HepG2 (cell line): Measurements from ENCODE around the gene SLC25A51. TPM values are rescaled to one million over a fixed set of nuclear protein-coding genes. Genes with fewer than 3 reads are reported as not detected.

Source experiments
- ATF7 ChIP-seq, 2 experiments: fragments of 450-650 bp in 1 of 2; sonication (generic) in 1 of 2; formaldehyde crosslinking in 1 of 2; IDR thresholded peaks; 2 replicates each; pipeline versions ENCODE4 v1.4.0 to v1.6.1; 2016 to 2020; ENCODE audit warnings: antibody characterized with exemption in 1 of 2, mild to moderate bottlenecking in 1 of 2, missing genetic modification reagents in 1 of 2
- CEBPG ChIP-seq: IDR thresholded peaks from 2 replicates; pipeline ENCODE4 v1.6.1; 2016
- CREM ChIP-seq, 2 experiments: sonication (generic) in 1 of 2; formaldehyde crosslinking in 1 of 2; IDR thresholded peaks; 2 replicates each; pipeline versions ENCODE4 v1.4.0 to v1.6.1; 2016 to 2020; ENCODE audit warnings: antibody characterized with exemption in 1 of 2, mild to moderate bottlenecking in 1 of 2, missing genetic modification reagents in 1 of 2
- CTCF ChIP-seq: sonication (generic); formaldehyde crosslinking; IDR thresholded peaks from 2 replicates; pipeline ENCODE4 v1.5.0; 2020; ENCODE audit warnings: mild to moderate bottlenecking, missing genetic modification reagents, moderate library complexity
- ESRRA ChIP-seq: sonication (generic); formaldehyde crosslinking; IDR thresholded peaks from 2 replicates; pipeline ENCODE4 v1.5.1; 2020; ENCODE audit warnings: mild to moderate bottlenecking, low read depth, missing genetic modification reagents
- ETV5 ChIP-seq: IDR thresholded peaks from 2 replicates; pipeline ENCODE4 v1.6.1; 2018; ENCODE audit warnings: missing biosample characterization, missing genetic modification reagents, inconsistent platforms, borderline replicate concordance
- HCFC1 ChIP-seq: fragments of 150-350 bp; IDR thresholded peaks from 2 replicates; pipeline ENCODE4 v1.6.1; 2014; ENCODE audit warnings: low read depth, low read length
- KAT7 ChIP-seq: IDR thresholded peaks from 2 replicates; pipeline ENCODE4 v1.6.1; 2018; ENCODE audit warnings: borderline replicate concordance, missing compliant biosample characterization
- NCOA2 ChIP-seq: sonication (generic); formaldehyde crosslinking; IDR thresholded peaks from 2 replicates; pipeline ENCODE4 v1.8.0; 2022; ENCODE audit warnings: inconsistent platforms
- NR3C1 ChIP-seq: sonication (generic); formaldehyde crosslinking; IDR thresholded peaks from 2 replicates; pipeline ENCODE4 v1.4.0; 2020; ENCODE audit warnings: missing genetic modification reagents
- PITX1 ChIP-seq: sonication (generic); formaldehyde crosslinking; IDR thresholded peaks from 2 replicates; pipeline ENCODE4 v1.5.1; 2020; ENCODE audit warnings: mild to moderate bottlenecking, missing genetic modification reagents
- SIX1 ChIP-seq: sonication (generic); formaldehyde crosslinking; IDR thresholded peaks from 2 replicates; pipeline ENCODE4 v1.4.0; 2020; ENCODE audit warnings: missing genetic modification reagents, borderline replicate concordance
- SRSF1 ChIP-seq: fragments of 200-400 bp; formaldehyde crosslinking; optimal IDR thresholded peaks from 2 replicates; pipeline ENCODE3; 2017; ENCODE audit warnings: mild to moderate bottlenecking, low read depth, low read length, moderate library complexity
- TBP ChIP-seq: sonication (generic); formaldehyde crosslinking; IDR thresholded peaks from 2 replicates; pipeline ENCODE4 v1.5.0; 2020; ENCODE audit warnings: missing genetic modification reagents
- ZNF143 ChIP-seq: sonication (generic); formaldehyde crosslinking; IDR thresholded peaks from 2 replicates; pipeline ENCODE4 v1.4.0; 2020; ENCODE audit warnings: missing genetic modification reagents
- ZNF232 ChIP-seq: sonication (generic); formaldehyde crosslinking; IDR thresholded peaks from 2 replicates; pipeline ENCODE4 v1.4.0; 2020; ENCODE audit warnings: missing genetic modification reagents, borderline replicate concordance
- ZNF570 ChIP-seq: sonication (generic); formaldehyde crosslinking; IDR thresholded peaks from 2 replicates; pipeline ENCODE4 v1.4.0; 2020; ENCODE audit warnings: mild to moderate bottlenecking, missing genetic modification reagents, borderline replicate concordance
- ZNF619 ChIP-seq: sonication (generic); formaldehyde crosslinking; IDR thresholded peaks from 2 replicates; pipeline ENCODE4 v1.4.0; 2020; ENCODE audit warnings: mild to moderate bottlenecking, missing genetic modification reagents
- ZNF704 ChIP-seq: sonication (generic); formaldehyde crosslinking; IDR thresholded peaks from 2 replicates; pipeline ENCODE4 v1.8.1; 2023; ENCODE audit warnings: mild to moderate bottlenecking, inconsistent platforms, moderate library complexity, missing genetic modification reagents, borderline replicate concordance
- ZUFSP ChIP-seq: sonication (generic); formaldehyde crosslinking; IDR thresholded peaks from 2 replicates; pipeline ENCODE4 v1.9.0; 2021; ENCODE audit warnings: missing genetic modification reagents, mild to moderate bottlenecking, borderline replicate concordance
- polyA plus RNA-seq, 8 experiments: library from polyadenylated mRNA; depleted of rRNA in 3 of 8; stranded (reverse) in 7 of 8; unstranded in 1 of 8; fragments of >200 nt; fragmentation: Illumina TruSeq in 4 of 8; extraction: Trizol in 4 of 8; gene quantifications; 2 replicates each; pipeline versions ENCODE4 v1.2.1 to v1.2.3, GENCODE V29; 2011 to 2016; ENCODE audit warnings: low read depth in 4 of 8, missing spikeins in 1 of 8, mixed read lengths in 1 of 8; ENCODE audit not compliant: insufficient read depth in 1 of 8
- total RNA-seq, 5 experiments: library from RNA; depleted of rRNA; stranded (reverse); fragments of >200 nt; fragmentation: Illumina TruSeq; extraction: Trizol; gene quantifications; 2 replicates each; pipeline ENCODE4 v1.2.3, GENCODE V29; 2016; ENCODE audit warnings: low read depth in 1 of 5
- TF ChIP-seq, protein P1 (sequence below): sonication (generic); formaldehyde crosslinking; IDR thresholded peaks from 2 replicates; pipeline ENCODE4 v1.5.1; 2020; ENCODE audit warnings: mild to moderate bottlenecking, missing genetic modification reagents, moderate library complexity

SLC25A51 gene
- total and polyA plus RNA-seq, 2 of the 13 experiments (the other 11 are each of a cell fraction or from before 2014, with no cell fraction given): 14.6 to 37.7 TPM

- TF ChIP-seq SIX1 (0 out of 2 replicates have a peak, but pooled peaks have one; percentile 12), HCFC1 (no peak), ATF7 (IDR thresholded peaks at IDR 0.05) (peak; percentile 55; the same call in 1 of the 2 replicates), ATF7 (CRISPR knock-in tag; IDR thresholded peaks at IDR 0.05) (peak; percentile 94), CEBPG (peak; percentile 30; the same call in 1 of the 2 replicates), PITX1 (CRISPR knock-in tag) (peak; percentile 87), ZNF570 (CRISPR knock-in tag) (no peak), CREM (IDR thresholded peaks at IDR 0.05) (peak; percentile 51; the same call in 1 of the 2 replicates), CREM (CRISPR knock-in tag; IDR thresholded peaks at IDR 0.05) (no peak), ZNF619 (CRISPR knock-in tag) (no peak), ZNF232 (CRISPR knock-in tag) (no peak), ZUFSP (no peak), KAT7 (CRISPR knock-in tag) (no peak), TBP (no peak), NCOA2 (peak; percentile 91), SRSF1 (no peak), CTCF (no peak), NR3C1 (no peak), ESRRA (CRISPR knock-in tag) (no peak), ETV5 (CRISPR knock-in tag) (peak; percentile 84; the same call in 1 of the 2 replicates), ZNF704 (CRISPR knock-in tag) (no peak), ZNF143 (no peak)
- TF ChIP-seq, protein P1, sequence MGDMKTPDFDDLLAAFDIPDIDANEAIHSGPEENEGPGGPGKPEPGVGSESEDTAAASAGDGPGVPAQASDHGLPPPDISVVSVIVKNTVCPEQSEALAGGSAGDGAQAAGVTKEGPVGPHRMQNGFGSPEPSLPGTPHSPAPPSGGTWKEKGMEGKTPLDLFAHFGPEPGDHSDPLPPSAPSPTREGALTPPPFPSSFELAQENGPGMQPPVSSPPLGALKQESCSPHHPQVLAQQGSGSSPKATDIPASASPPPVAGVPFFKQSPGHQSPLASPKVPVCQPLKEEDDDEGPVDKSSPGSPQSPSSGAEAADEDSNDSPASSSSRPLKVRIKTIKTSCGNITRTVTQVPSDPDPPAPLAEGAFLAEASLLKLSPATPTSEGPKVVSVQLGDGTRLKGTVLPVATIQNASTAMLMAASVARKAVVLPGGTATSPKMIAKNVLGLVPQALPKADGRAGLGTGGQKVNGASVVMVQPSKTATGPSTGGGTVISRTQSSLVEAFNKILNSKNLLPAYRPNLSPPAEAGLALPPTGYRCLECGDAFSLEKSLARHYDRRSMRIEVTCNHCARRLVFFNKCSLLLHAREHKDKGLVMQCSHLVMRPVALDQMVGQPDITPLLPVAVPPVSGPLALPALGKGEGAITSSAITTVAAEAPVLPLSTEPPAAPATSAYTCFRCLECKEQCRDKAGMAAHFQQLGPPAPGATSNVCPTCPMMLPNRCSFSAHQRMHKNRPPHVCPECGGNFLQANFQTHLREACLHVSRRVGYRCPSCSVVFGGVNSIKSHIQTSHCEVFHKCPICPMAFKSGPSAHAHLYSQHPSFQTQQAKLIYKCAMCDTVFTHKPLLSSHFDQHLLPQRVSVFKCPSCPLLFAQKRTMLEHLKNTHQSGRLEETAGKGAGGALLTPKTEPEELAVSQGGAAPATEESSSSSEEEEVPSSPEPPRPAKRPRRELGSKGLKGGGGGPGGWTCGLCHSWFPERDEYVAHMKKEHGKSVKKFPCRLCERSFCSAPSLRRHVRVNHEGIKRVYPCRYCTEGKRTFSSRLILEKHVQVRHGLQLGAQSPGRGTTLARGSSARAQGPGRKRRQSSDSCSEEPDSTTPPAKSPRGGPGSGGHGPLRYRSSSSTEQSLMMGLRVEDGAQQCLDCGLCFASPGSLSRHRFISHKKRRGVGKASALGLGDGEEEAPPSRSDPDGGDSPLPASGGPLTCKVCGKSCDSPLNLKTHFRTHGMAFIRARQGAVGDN (CRISPR knock-in tag): peak; percentile 90
Measured at GRCh38 chr9:37951671-37952449, 47.9 kb upstream of the SLC25A51 start (continued).
